Parathyroid adenoma (tissue), 2 donors: ENCODE measurements around the gene CDCP2.

ENCODE experiments used
- H2AFZ ChIP-seq: fragments of 300-600 bp; sonication (generic); one replicate; pipeline ENCODE4 v1.7.0; 2017; ENCODE audit warnings: antibody characterized with exemption, mild to moderate bottlenecking
- H3K27ac ChIP-seq: fragments of 300-600 bp; sonication (generic); one replicate; pipeline ENCODE4 v1.7.0; 2017
- H3K27me3 ChIP-seq: fragments of 300-600 bp; sonication (generic); one replicate; pipeline ENCODE4 v1.7.0; 2017; ENCODE audit warnings: low read length; ENCODE audit not compliant: control insufficient read depth, insufficient read depth
- H3K36me3 ChIP-seq: fragments of 300-600 bp; sonication (generic); one replicate; pipeline ENCODE4 v1.7.0; 2017; ENCODE audit warnings: low read length; ENCODE audit not compliant: control insufficient read depth, insufficient read depth
- H3K4me1 ChIP-seq: fragments of 300-600 bp; sonication (generic); one replicate; pipeline ENCODE4 v1.7.0; 2017; ENCODE audit warnings: control low read depth
- H3K4me2 ChIP-seq: fragments of 300-600 bp; sonication (generic); one replicate; pipeline ENCODE4 v1.7.0; 2017; ENCODE audit warnings: low read length
- H3K4me3 ChIP-seq: fragments of 300-600 bp; sonication (generic); one replicate; pipeline ENCODE4 v1.7.0; 2017; ENCODE audit warnings: low read depth, low read length
- H3K79me2 ChIP-seq: fragments of 300-600 bp; sonication (generic); one replicate; pipeline ENCODE4 v1.7.0; 2017; ENCODE audit warnings: control low read depth
- H3K9ac ChIP-seq: fragments of 300-600 bp; sonication (generic); one replicate; pipeline ENCODE4 v1.7.0; 2017; ENCODE audit warnings: mild to moderate bottlenecking
- H3K9me3 ChIP-seq: fragments of 300-600 bp; sonication (generic); one replicate; pipeline ENCODE4 v1.7.0; 2017; ENCODE audit warnings: low read length; ENCODE audit not compliant: control insufficient read depth
- TF ChIP-seq, protein P1 (sequence below): fragments of 300-600 bp; sonication (generic); IDR thresholded peaks from one replicate; pipeline ENCODE4 v1.7.0; 2017; ENCODE audit warnings: antibody characterized with exemption, mild to moderate bottlenecking
- donor health status: primary hyperparathyroidism.

The CDCP2 gene

DNA sequence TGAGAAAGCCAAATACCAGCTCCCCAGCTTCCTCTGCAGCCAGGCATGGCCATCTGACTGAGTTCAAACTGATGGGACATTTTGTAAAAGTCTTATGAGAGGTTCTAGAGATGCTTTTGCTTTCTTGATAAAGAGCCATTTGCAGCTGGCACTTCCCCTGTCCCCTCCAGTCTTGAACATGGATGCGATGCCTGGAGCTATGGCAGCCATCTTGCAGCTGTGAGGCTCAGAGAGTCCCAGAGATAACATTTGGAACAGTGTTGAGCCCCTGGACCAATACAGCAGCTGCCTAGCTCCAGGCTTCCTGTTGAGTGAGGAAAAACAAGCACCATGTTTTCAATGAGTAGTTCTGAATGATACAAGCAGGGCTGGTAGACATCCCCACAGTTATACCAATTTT lies 13.8 kb downstream of the CDCP2 start:
- no peaks in the 10 kb centered on the region for H3K27me3 ChIP-seq
- H3K9ac ChIP-seq: no peak overlapping the region
- H2AFZ ChIP-seq: no peak overlapping the region
- H3K79me2 ChIP-seq: no peaks in the 10 kb centered on the region
- no peaks in the 10 kb centered on the region for H3K36me3 ChIP-seq
- H3K4me1 ChIP-seq: no peaks in the 10 kb centered on the region
- H3K9me3 ChIP-seq: no peaks in the 10 kb centered on the region
- H3K27ac ChIP-seq: no peak overlapping the region
- H3K4me2 ChIP-seq: no peak overlapping the region
- TF ChIP-seq, protein P1, sequence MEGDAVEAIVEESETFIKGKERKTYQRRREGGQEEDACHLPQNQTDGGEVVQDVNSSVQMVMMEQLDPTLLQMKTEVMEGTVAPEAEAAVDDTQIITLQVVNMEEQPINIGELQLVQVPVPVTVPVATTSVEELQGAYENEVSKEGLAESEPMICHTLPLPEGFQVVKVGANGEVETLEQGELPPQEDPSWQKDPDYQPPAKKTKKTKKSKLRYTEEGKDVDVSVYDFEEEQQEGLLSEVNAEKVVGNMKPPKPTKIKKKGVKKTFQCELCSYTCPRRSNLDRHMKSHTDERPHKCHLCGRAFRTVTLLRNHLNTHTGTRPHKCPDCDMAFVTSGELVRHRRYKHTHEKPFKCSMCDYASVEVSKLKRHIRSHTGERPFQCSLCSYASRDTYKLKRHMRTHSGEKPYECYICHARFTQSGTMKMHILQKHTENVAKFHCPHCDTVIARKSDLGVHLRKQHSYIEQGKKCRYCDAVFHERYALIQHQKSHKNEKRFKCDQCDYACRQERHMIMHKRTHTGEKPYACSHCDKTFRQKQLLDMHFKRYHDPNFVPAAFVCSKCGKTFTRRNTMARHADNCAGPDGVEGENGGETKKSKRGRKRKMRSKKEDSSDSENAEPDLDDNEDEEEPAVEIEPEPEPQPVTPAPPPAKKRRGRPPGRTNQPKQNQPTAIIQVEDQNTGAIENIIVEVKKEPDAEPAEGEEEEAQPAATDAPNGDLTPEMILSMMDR: no peak
- H3K4me3 ChIP-seq: no peak overlapping the region

DNA sequence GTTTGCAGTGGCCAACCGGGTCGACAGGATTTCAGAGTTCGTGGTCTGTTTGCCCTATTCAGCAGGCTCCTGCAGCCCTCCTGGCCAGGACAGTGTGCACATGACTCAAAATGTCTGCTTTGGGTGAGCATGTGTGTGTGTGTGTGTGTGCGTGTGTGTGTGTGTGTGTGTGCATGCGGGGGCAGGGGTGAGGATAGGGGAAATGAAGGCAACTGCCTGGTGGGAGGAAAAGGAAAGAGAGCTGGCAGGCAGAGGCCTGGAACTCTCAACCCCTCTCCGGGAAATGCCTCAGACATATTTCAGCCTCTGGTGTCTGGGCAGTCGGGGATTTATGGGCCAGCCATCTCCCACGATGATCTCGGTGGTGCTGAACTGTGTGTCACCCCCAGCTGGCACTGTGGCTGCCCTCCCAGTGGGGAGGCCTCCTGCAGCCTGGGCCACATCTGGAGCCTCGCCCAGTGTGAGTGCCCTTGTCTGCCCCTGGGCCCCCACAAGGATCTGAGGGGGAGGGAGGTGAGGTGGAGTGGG lies 15.2 kb downstream of the CDCP2 start:
- H2AFZ ChIP-seq: no peak overlapping the region
- TF ChIP-seq, protein P1: no peak
- no peaks in the 10 kb centered on the region for H3K36me3 ChIP-seq
- no peak overlapping the region for H3K27ac ChIP-seq
- no peaks in the 10 kb centered on the region for H3K79me2 ChIP-seq
- H3K27me3 ChIP-seq: no peaks in the 10 kb centered on the region
- H3K9me3 ChIP-seq: no peaks in the 10 kb centered on the region
- H3K4me1 ChIP-seq: no peaks in the 10 kb centered on the region
- no peak overlapping the region for H3K4me3 ChIP-seq
- no peak overlapping the region for H3K9ac ChIP-seq
- no peak overlapping the region for H3K4me2 ChIP-seq

- H2AFZ ChIP-seq: no peak overlapping the region
- H3K4me1 ChIP-seq: no peaks in the 10 kb centered on the region
- no peaks in the 10 kb centered on the region for H3K79me2 ChIP-seq
- H3K9ac ChIP-seq: no peak overlapping the region
- H3K9me3 ChIP-seq: no peaks in the 10 kb centered on the region
- H3K36me3 ChIP-seq: no peaks in the 10 kb centered on the region
- TF ChIP-seq, protein P1: no peak
- no peak overlapping the region for H3K27ac ChIP-seq
- H3K27me3 ChIP-seq: no peaks in the 10 kb centered on the region
- no peak overlapping the region for H3K4me2 ChIP-seq
- no peak overlapping the region for H3K4me3 ChIP-seq
Observed at GRCh38 chr1:54136963-54137533, 15.8 kb downstream of the CDCP2 start.

GRCh38 chr1:54136269-54136896 lies 16.4 kb downstream of the CDCP2 start:
- H3K4me2 ChIP-seq: no peak overlapping the region
- H3K4me1 ChIP-seq: no peaks in the 10 kb centered on the region
- H3K79me2 ChIP-seq: no peaks in the 10 kb centered on the region
- H3K9me3 ChIP-seq: no peaks in the 10 kb centered on the region
- no peak overlapping the region for H3K4me3 ChIP-seq
- TF ChIP-seq, protein P1: no peak
- no peak overlapping the region for H2AFZ ChIP-seq
- H3K27ac ChIP-seq: no peak overlapping the region
- no peak overlapping the region for H3K9ac ChIP-seq
- H3K36me3 ChIP-seq: no peaks in the 10 kb centered on the region
- H3K27me3 ChIP-seq: no peaks in the 10 kb centered on the region
